Natural killer cell (primary cell): ENCODE data around the gene HLA-B. TPM values are rescaled to one million over a fixed set of nuclear protein-coding genes. Genes with fewer than 3 reads are reported as not detected.
A peak's percentile ranks its signal among the peaks of the same experiment; 100 is the strongest.

Source experiments
- ATAC-seq, 3 donors: fragments of 150-1000 bp in 2 of 3; fragments of 200-7000 bp in 1 of 3; cut with Tn5 transposase; 1 replicate in 1 of 3; 2 replicates in 2 of 3; pipeline ENCODE4 v1.10.0; 2021; ENCODE audit warnings: mild to moderate bottlenecking in 2 of 3, moderate library complexity in 2 of 3
- DNase-seq, 2 donors: peaks; one replicate each; pipeline versions ENCODE4 v3.0.0 to v3.0.0-alpha.2; 2013 to 2021; ENCODE audit warnings: mixed read lengths in 1 of 2
- H3K27ac ChIP-seq: one replicate; pipeline ENCODE4 v1.5.1; 2013; ENCODE audit warnings: mild to moderate bottlenecking, low read length
- H3K27me3 ChIP-seq: one replicate; pipeline ENCODE4 v1.6.1; 2013; ENCODE audit warnings: low read length; ENCODE audit not compliant: control insufficient read depth, insufficient read depth
- H3K36me3 ChIP-seq: one replicate; pipeline ENCODE4 v1.6.1; 2013; ENCODE audit warnings: low read length; ENCODE audit not compliant: control insufficient read depth, insufficient read depth
- H3K4me1 ChIP-seq: one replicate; pipeline ENCODE4 v1.6.1; 2013; ENCODE audit warnings: low read length; ENCODE audit not compliant: control insufficient read depth, insufficient read depth
- H3K4me3 ChIP-seq: one replicate; pipeline ENCODE4 v1.5.1; 2013; ENCODE audit warnings: low read length
- H3K9me3 ChIP-seq: one replicate; pipeline ENCODE4 v1.6.1; 2013; ENCODE audit warnings: low read length; ENCODE audit not compliant: control insufficient read depth, insufficient read depth
- H3K27ac Mint-ChIP-seq, 2 donors: one replicate each; pipeline ENCODE4 v1.8.0; 2022; ENCODE audit warnings: mild to moderate bottlenecking in 2 of 2, mixed read lengths in 2 of 2, moderate library complexity in 1 of 2
- H3K27me3 Mint-ChIP-seq, 2 donors: one replicate each; pipeline ENCODE4 v1.8.0; 2022; ENCODE audit warnings: low read depth in 2 of 2, mixed read lengths in 2 of 2
- H3K36me3 Mint-ChIP-seq: one replicate; pipeline ENCODE4 v1.8.0; 2022; ENCODE audit warnings: mixed read lengths
- H3K4me1 Mint-ChIP-seq, 2 donors: one replicate each; pipeline ENCODE4 v1.8.0; 2022; ENCODE audit warnings: mixed read lengths in 2 of 2
- H3K4me3 Mint-ChIP-seq: one replicate; pipeline ENCODE4 v1.8.0; 2022; ENCODE audit warnings: mild to moderate bottlenecking, moderate library complexity, mixed read lengths
- H3K9me3 Mint-ChIP-seq, 2 donors: one replicate each; pipeline ENCODE4 v1.8.0; 2022; ENCODE audit warnings: mixed read lengths in 2 of 2
- CTCF ChIP-seq: fragments of 200-600 bp; IDR thresholded peaks from one replicate; pipeline ENCODE4 v1.8.0; 2022; ENCODE audit warnings: antibody characterized with exemption
- WGBS: methylation state at CpG from one replicate; pipeline ENCODE4 v1.1.7; 2013; ENCODE audit warnings: missing lambda C conversion rate; ENCODE audit not compliant: insufficient coverage; 5-methylcytosine and 5-hydroxymethylcytosine counted together
- intact Hi-C: fragments of 100-400 bp; cut with micrococcal nuclease; formaldehyde crosslinking; loops from one replicate; pipeline ENCODE4 v1.14.2; 2022
- total RNA-seq, 4 donors: library from RNA; stranded (reverse); fragments of 120-200 nt in 1 of 4; gene quantifications; one replicate each; pipeline versions ENCODE4 v1.2.3 to v1.2.4, GENCODE V29; 2013 to 2022

HLA-B gene
- total RNA-seq, 3 donors from 2014 or later (not counting 1 experiment from before 2014, with no cell fraction given): 9,586 to 11,061 (median 11,048) TPM

- TF ChIP-seq CTCF: no peak
- peaks cover 28 to 54% of the 10 kb centered on the region in 2 donors for H3K27me3 Mint-ChIP-seq
- Histone ChIP-seq H3K27me3 (peaks cover 4% of the 10 kb centered on the region), H3K27ac (no peak overlapping the region), H3K9me3 (no peaks in the 10 kb centered on the region), H3K4me3 (no peak overlapping the region), H3K36me3 (no peaks in the 10 kb centered on the region), H3K4me1 (peaks cover 18% of the 10 kb centered on the region)
- DNase-seq (no peak), ATAC-seq (no peak)
- 77% methylated on average over 4 of the region's 5 CpGs for WGBS
- H3K9me3 Mint-ChIP-seq: no peaks in the 10 kb centered on the region
- no peak overlapping the region for H3K27ac Mint-ChIP-seq
- no peak overlapping the region for H3K4me3 Mint-ChIP-seq
- intact Hi-C loops: no loop called here
- peaks cover 28 to 29% of the 10 kb centered on the region in 2 donors for H3K4me1 Mint-ChIP-seq
- no peaks in the 10 kb centered on the region for H3K36me3 Mint-ChIP-seq
Observed at GRCh38 chr6:31362751-31363150, 5.8 kb upstream of the HLA-B start.

- H3K36me3 Mint-ChIP-seq: peaks cover 11% of the 10 kb centered on the region
- H3K27me3 Mint-ChIP-seq: peaks cover 20 to 34% of the 10 kb centered on the region in 2 donors
- peaks cover 16% of the 10 kb centered on the region for H3K36me3 ChIP-seq
- H3K4me3 ChIP-seq: no peak overlapping the region
- peak overlapping the region; percentile 22 for H3K4me3 Mint-ChIP-seq
- 90% methylated on average over 1 of the region's 1 CpG for WGBS
- no peak for ATAC-seq
- no peaks in the 10 kb centered on the region for H3K9me3 Mint-ChIP-seq
- peaks cover 24% of the 10 kb centered on the region for H3K4me1 ChIP-seq
- DNase-seq: no peak
- H3K27ac ChIP-seq: peak overlapping the region; percentile 38
- H3K9me3 ChIP-seq: no peaks in the 10 kb centered on the region
- peak overlapping the region; percentile 100 for H3K27ac Mint-ChIP-seq
- H3K4me1 Mint-ChIP-seq: peaks cover 35 to 42% of the 10 kb centered on the region in 2 donors
- intact Hi-C loops: loop anchor here (10.0 kb wide), 1 partner anchor 745 kb away; the partner anchor contains the start of genes MRPS18B and PPP1R10
- TF ChIP-seq CTCF: no peak
- no peaks in the 10 kb centered on the region for H3K27me3 ChIP-seq
Observed at GRCh38 chr6:31359581-31359980, 2.6 kb upstream of the HLA-B start.

- peak overlapping the region; percentile 97 for H3K4me3 Mint-ChIP-seq
- peak overlapping the region; percentile 100 for H3K27ac Mint-ChIP-seq
- TF ChIP-seq CTCF: no peak
- ATAC-seq: no peak
- intact Hi-C loops: loop anchor here (10.0 kb wide), 1 partner anchor 744 kb away; the partner anchor contains the start of genes MRPS18B and PPP1R10
- peak overlapping the region; percentile 99 for H3K4me3 ChIP-seq
- no peaks in the 10 kb centered on the region for H3K9me3 ChIP-seq
- H3K27me3 Mint-ChIP-seq: peaks cover 12 to 24% of the 10 kb centered on the region in 2 donors
- WGBS: 47% methylated on average over 4 of the region's 4 CpGs
- DNase-seq: no peak
- H3K4me1 ChIP-seq: peaks cover 37% of the 10 kb centered on the region
- peaks cover 22% of the 10 kb centered on the region for H3K36me3 Mint-ChIP-seq
- H3K27ac ChIP-seq: peak overlapping the region; percentile 100
- no peaks in the 10 kb centered on the region for H3K27me3 ChIP-seq
- peaks cover 27% of the 10 kb centered on the region for H3K36me3 ChIP-seq
- H3K4me1 Mint-ChIP-seq: peaks cover 48 to 55% of the 10 kb centered on the region in 2 donors
- no peaks in the 10 kb centered on the region for H3K9me3 Mint-ChIP-seq
Observed at GRCh38 chr6:31358302-31358701, 1.3 kb upstream of the HLA-B start.

GRCh38 chr6:31357886-31358285 is 907 bp upstream of the HLA-B start:
- no peaks in the 10 kb centered on the region for H3K9me3 ChIP-seq
- H3K4me3 Mint-ChIP-seq: peak overlapping the region; percentile 97
- H3K27me3 Mint-ChIP-seq: peaks cover 12 to 23% of the 10 kb centered on the region in 2 donors
- peaks cover 41% of the 10 kb centered on the region for H3K4me1 ChIP-seq
- H3K27ac Mint-ChIP-seq: peak overlapping the region; percentile 100
- ATAC-seq (no peak), DNase-seq (peak in 1 of 2 donors; percentile 40)
- intact Hi-C loops: loop anchor here (1.0 to 10.0 kb wide), 2 partner anchors 161 to 743 kb away; partner anchors contain the start of genes MRPS18B and PPP1R10
- H3K36me3 Mint-ChIP-seq: peaks cover 25% of the 10 kb centered on the region
- TF ChIP-seq CTCF: no peak
- 10% methylated on average over 6 of the region's 6 CpGs for WGBS
- peak overlapping the region; percentile 99 for H3K4me3 ChIP-seq
- peaks cover 32% of the 10 kb centered on the region for H3K36me3 ChIP-seq
- H3K27ac ChIP-seq: peak overlapping the region; percentile 100
- no peaks in the 10 kb centered on the region for H3K9me3 Mint-ChIP-seq
- H3K4me1 Mint-ChIP-seq: peaks cover 52 to 59% of the 10 kb centered on the region in 2 donors
- no peaks in the 10 kb centered on the region for H3K27me3 ChIP-seq
